Esophagus muscularis mucosa (tissue), 3 donors: Measurements from ENCODE around the gene ZNG1F.
"Not testable (repeated sequence)": the region's sequence is repeated elsewhere in the genome, so short reads cannot be mapped to it uniquely, and the experiment has no call there.

Experiments used
- CTCF ChIP-seq, 3 experiments: fragments of 200-600 bp in 2 of 3; fragments of 450-650 bp in 1 of 3; sonication (generic) in 2 of 3; IDR thresholded peaks; one replicate each; pipeline ENCODE4 v1.5.1; 2017 to 2019; ENCODE audit warnings: antibody characterized with exemption in 3 of 3, mild to moderate bottlenecking in 2 of 3, moderate library complexity in 1 of 3
- POLR2A ChIP-seq: fragments of 450-650 bp; IDR thresholded peaks from one replicate; pipeline ENCODE4 v1.6.1; 2017; ENCODE audit warnings: antibody characterized with exemption, moderate library complexity, mild to moderate bottlenecking, low read depth
- POLR2AphosphoS5 ChIP-seq, 2 donors: sonication (generic); formaldehyde crosslinking; IDR thresholded peaks; one replicate each; pipeline ENCODE4 v1.6.1; 2017; ENCODE audit warnings: antibody characterized with exemption in 2 of 2

GRCh38 chr9:41098759-41099158, 90.4 kb downstream of the ZNG1F start:
- not testable (repeated sequence) for TF ChIP-seq CTCF (IDR thresholded peaks at IDR 0.05); POLR2A; POLR2AphosphoS5 (IDR thresholded peaks at IDR 0.05)
